HepG2 (cell line): ENCODE data around the gene IL27RA. TPM values are rescaled to one million over a fixed set of nuclear protein-coding genes. Genes with fewer than 3 reads are reported as not detected.

Source experiments
- DPF2 ChIP-seq: sonication (generic); formaldehyde crosslinking; IDR thresholded peaks from 2 replicates; pipeline ENCODE4 v1.4.0; 2020; ENCODE audit warnings: mild to moderate bottlenecking, low read depth, missing genetic modification reagents, borderline replicate concordance
- HNRNPUL1 ChIP-seq: fragments of 200-400 bp; formaldehyde crosslinking; IDR thresholded peaks from 2 replicates; pipeline ENCODE4 v1.6.1; 2017; ENCODE audit warnings: low read depth, mild to moderate bottlenecking, low read length, moderate library complexity
- MAZ ChIP-seq, 2 experiments: sonication (generic) in 1 of 2; formaldehyde crosslinking in 1 of 2; IDR thresholded peaks; 2 replicates each; pipeline versions ENCODE4 v1.5.0 to v1.6.1; 2012 to 2020; ENCODE audit warnings: low read depth in 2 of 2, mild to moderate bottlenecking in 2 of 2, borderline replicate concordance in 1 of 2, improper control_type of control experiment in 1 of 2, low read length in 1 of 2, missing genetic modification reagents in 1 of 2, moderate library complexity in 1 of 2
- NR2C2 ChIP-seq: sonication (generic); formaldehyde crosslinking; IDR thresholded peaks from 2 replicates; pipeline ENCODE4 v1.4.0; 2020; ENCODE audit warnings: missing genetic modification reagents, mild to moderate bottlenecking, moderate library complexity, borderline replicate concordance
- ZBTB39 ChIP-seq: sonication (generic); formaldehyde crosslinking; IDR thresholded peaks from 2 replicates; pipeline ENCODE4 v1.5.0; 2020; ENCODE audit warnings: missing genetic modification reagents
- ZBTB43 ChIP-seq: sonication (generic); formaldehyde crosslinking; conservative IDR thresholded peaks from 2 replicates; pipeline ENCODE4 v1.4.0; 2020; ENCODE audit warnings: missing genetic modification reagents
- ZNF282 ChIP-seq: fragments of 450-650 bp; IDR thresholded peaks from 2 replicates; pipeline ENCODE4 v1.6.1; 2018; ENCODE audit not compliant: partially characterized antibody
- ZNF30 ChIP-seq: sonication (generic); formaldehyde crosslinking; IDR thresholded peaks from 2 replicates; pipeline ENCODE4 v1.5.0; 2020; ENCODE audit warnings: mild to moderate bottlenecking, missing genetic modification reagents
- ZXDC ChIP-seq: sonication (generic); formaldehyde crosslinking; IDR thresholded peaks from 2 replicates; pipeline ENCODE4 v1.5.0; 2020; ENCODE audit warnings: mild to moderate bottlenecking, missing genetic modification reagents
- polyA plus RNA-seq, 8 experiments: library from polyadenylated mRNA; depleted of rRNA in 3 of 8; stranded (reverse) in 7 of 8; unstranded in 1 of 8; fragments of >200 nt; fragmentation: Illumina TruSeq in 4 of 8; extraction: Trizol in 4 of 8; gene quantifications; 2 replicates each; pipeline versions ENCODE4 v1.2.1 to v1.2.3, GENCODE V29; 2011 to 2016; ENCODE audit warnings: low read depth in 4 of 8, missing spikeins in 1 of 8, mixed read lengths in 1 of 8; ENCODE audit not compliant: insufficient read depth in 1 of 8
- total RNA-seq, 5 experiments: library from RNA; depleted of rRNA; stranded (reverse); fragments of >200 nt; fragmentation: Illumina TruSeq; extraction: Trizol; gene quantifications; 2 replicates each; pipeline ENCODE4 v1.2.3, GENCODE V29; 2016; ENCODE audit warnings: low read depth in 1 of 5
- TF ChIP-seq, protein P1 (sequence below): sonication (generic); formaldehyde crosslinking; IDR thresholded peaks from 2 replicates; pipeline ENCODE4 v1.4.0; 2020; ENCODE audit warnings: low read depth, missing genetic modification reagents
- TF ChIP-seq, protein P2 (sequence below): sonication (generic); formaldehyde crosslinking; IDR thresholded peaks from 2 replicates; pipeline ENCODE4 v1.4.0; 2020; ENCODE audit warnings: low read depth, mild to moderate bottlenecking, missing genetic modification reagents

Gene IL27RA
- total and polyA plus RNA-seq, 2 of the 13 experiments (the other 11 are each of a cell fraction or from before 2014, with no cell fraction given): 3.5 to 8.1 TPM

DNA sequence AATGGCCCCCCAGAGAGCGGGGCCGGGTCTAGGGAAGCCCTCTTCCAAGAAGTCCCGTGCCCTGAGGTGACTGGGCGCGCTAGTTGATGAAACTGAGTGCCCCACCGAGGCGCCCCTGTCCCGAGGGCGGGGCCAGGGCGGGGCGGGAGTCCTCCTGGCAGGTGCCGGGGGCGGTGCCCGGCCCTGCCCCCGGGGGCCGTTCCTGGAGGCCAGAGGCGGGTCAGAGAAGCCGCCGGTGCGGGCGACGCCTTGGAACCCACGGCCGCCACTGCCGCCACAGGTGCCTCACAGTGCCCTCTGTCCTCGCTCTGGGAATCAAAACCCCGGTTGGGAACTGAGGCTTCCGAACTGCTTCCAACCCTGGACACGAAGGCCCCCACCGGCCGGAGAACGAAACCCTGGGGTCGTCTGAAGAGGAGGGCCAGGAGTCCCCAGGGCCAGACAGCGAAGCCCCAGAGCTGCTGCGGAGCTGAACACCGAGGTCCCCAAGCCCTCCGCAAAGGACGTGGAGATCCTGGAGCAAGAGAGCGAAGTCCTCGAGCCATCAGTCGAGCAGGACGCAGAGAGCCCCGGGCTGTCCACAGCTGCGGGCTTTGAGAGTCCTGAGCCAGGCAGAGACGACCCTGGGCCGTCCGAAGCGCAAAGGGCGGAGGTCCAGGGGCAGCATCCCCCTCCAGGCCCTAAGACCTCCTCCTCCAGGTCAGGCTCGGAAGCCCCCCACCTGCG lies 41.1 kb downstream of the IL27RA start, which contains the start of gene MISP3 (continued):
- TF ChIP-seq ZXDC (CRISPR knock-in tag) (no peak), MAZ (IDR thresholded peaks at IDR 0.05; ENCODE audit: borderline replicate concordance, low read depth, low read length) (no peak), MAZ (CRISPR knock-in tag; IDR thresholded peaks at IDR 0.05; ENCODE audit: low read depth) (peak; percentile 21), HNRNPUL1 (no peak), DPF2 (CRISPR knock-in tag) (no peak), ZNF30 (no peak), ZNF282 (no peak), ZBTB43 (CRISPR knock-in tag) (0 out of 2 replicates have a peak, but pooled peaks have one; percentile 6), NR2C2 (CRISPR knock-in tag) (peak; percentile 35; the same call in 1 of the 2 replicates), ZBTB39 (CRISPR knock-in tag) (no peak)
- TF ChIP-seq, protein P1, sequence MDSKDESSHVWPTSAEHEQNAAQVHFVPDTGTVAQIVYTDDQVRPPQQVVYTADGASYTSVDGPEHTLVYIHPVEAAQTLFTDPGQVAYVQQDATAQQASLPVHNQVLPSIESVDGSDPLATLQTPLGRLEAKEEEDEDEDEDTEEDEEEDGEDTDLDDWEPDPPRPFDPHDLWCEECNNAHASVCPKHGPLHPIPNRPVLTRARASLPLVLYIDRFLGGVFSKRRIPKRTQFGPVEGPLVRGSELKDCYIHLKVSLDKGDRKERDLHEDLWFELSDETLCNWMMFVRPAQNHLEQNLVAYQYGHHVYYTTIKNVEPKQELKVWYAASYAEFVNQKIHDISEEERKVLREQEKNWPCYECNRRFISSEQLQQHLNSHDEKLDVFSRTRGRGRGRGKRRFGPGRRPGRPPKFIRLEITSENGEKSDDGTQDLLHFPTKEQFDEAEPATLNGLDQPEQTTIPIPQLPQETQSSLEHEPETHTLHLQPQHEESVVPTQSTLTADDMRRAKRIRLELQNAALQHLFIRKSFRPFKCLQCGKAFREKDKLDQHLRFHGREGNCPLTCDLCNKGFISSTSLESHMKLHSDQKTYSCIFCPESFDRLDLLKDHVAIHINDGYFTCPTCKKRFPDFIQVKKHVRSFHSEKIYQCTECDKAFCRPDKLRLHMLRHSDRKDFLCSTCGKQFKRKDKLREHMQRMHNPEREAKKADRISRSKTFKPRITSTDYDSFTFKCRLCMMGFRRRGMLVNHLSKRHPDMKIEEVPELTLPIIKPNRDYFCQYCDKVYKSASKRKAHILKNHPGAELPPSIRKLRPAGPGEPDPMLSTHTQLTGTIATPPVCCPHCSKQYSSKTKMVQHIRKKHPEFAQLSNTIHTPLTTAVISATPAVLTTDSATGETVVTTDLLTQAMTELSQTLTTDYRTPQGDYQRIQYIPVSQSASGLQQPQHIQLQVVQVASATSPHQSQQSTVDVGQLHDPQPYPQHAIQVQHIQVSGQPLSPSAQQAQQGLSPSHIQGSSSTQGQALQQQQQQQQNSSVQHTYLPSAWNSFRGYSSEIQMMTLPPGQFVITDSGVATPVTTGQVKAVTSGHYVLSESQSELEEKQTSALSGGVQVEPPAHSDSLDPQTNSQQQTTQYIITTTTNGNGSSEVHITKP (CRISPR knock-in tag): no peak
- TF ChIP-seq, protein P2, sequence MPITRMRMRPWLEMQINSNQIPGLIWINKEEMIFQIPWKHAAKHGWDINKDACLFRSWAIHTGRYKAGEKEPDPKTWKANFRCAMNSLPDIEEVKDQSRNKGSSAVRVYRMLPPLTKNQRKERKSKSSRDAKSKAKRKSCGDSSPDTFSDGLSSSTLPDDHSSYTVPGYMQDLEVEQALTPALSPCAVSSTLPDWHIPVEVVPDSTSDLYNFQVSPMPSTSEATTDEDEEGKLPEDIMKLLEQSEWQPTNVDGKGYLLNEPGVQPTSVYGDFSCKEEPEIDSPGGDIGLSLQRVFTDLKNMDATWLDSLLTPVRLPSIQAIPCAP (CRISPR knock-in tag): no peak
